GM12878 (cell line): ENCODE data around the gene AP5Z1. TPM values are rescaled to one million over a fixed set of nuclear protein-coding genes. Genes with fewer than 3 reads are reported as not detected.

Source experiments
- ASH2L ChIP-seq: fragments of 300-600, 200-600 bp; sonication (generic); IDR thresholded peaks from 2 replicates; pipeline ENCODE4 v1.6.1; 2017; ENCODE audit warnings: low read depth, mild to moderate bottlenecking, borderline replicate concordance
- EZH2 ChIP-seq: IDR thresholded peaks from 2 replicates; pipeline ENCODE4 v1.6.1; 2012; ENCODE audit warnings: low read depth, mild to moderate bottlenecking, control low read depth, inconsistent platforms, low read length, borderline replicate concordance; ENCODE audit not compliant: control insufficient read depth
- GABPA ChIP-seq: IDR thresholded peaks from 2 replicates; pipeline ENCODE4 v1.6.1; 2014; ENCODE audit warnings: antibody characterized with exemption, low read depth, mild to moderate bottlenecking, inconsistent platforms
- HDAC6 ChIP-seq: fragments of 200-600 bp; sonication (generic); IDR thresholded peaks from one replicate; pipeline ENCODE4 v1.8.0; 2017; ENCODE audit warnings: antibody characterized with exemption; ENCODE audit not compliant: unreplicated experiment
- HSF1 ChIP-seq: fragments of 150-350 bp; IDR thresholded peaks from 2 replicates; pipeline ENCODE4 v1.6.1; 2014; ENCODE audit warnings: mild to moderate bottlenecking, low read depth, low read length
- KLF5 ChIP-seq: fragments of 450-650 bp; IDR thresholded peaks from 2 replicates; pipeline ENCODE4 v1.6.1; 2014; ENCODE audit warnings: mild to moderate bottlenecking; ENCODE audit not compliant: partially characterized antibody
- NFYB ChIP-seq: IDR thresholded peaks from 2 replicates; pipeline ENCODE4 v1.6.1; 2011; ENCODE audit warnings: low read depth, mild to moderate bottlenecking, low read length, improper control_type of control experiment, moderate library complexity; ENCODE audit not compliant: insufficient read depth
- PKNOX1 ChIP-seq: fragments of 450-650 bp; IDR thresholded peaks from 2 replicates; pipeline ENCODE4 v1.6.1; 2016; ENCODE audit warnings: mild to moderate bottlenecking
- POU2F2 ChIP-seq: IDR thresholded peaks from 3 replicates; pipeline ENCODE4 v1.6.1; 2011; ENCODE audit warnings: low read depth, mild to moderate bottlenecking, low read length, borderline replicate concordance
- SREBF2 ChIP-seq: IDR thresholded peaks from 2 replicates; pipeline ENCODE4 v1.6.1; 2012; ENCODE audit warnings: mild to moderate bottlenecking, low read length
- TAF1 ChIP-seq: IDR thresholded peaks from 2 replicates; pipeline ENCODE4 v1.6.1; 2011; ENCODE audit warnings: mild to moderate bottlenecking, low read depth, low read length, borderline replicate concordance
- polyA plus RNA-seq, 11 experiments: library from polyadenylated mRNA; depleted of rRNA in 4 of 11; unstranded in 6 of 11; stranded (reverse) in 5 of 11; fragments of >200 nt; fragmentation: Nextera tagmentation in 4 of 11; fragmentation: Illumina TruSeq in 1 of 11; extraction: Ambion mirVana in 4 of 11; extraction: Trizol in 1 of 11; gene quantifications; 1 replicate in 1 of 11; 2 replicates in 10 of 11; pipeline versions ENCODE4 v1.2.1 to v1.2.3, GENCODE V29; 2011 to 2016; ENCODE audit warnings: inconsistent platforms in 2 of 11, missing spikeins in 2 of 11, low read depth in 1 of 11
- total RNA-seq, 4 experiments: library from RNA; depleted of rRNA in 3 of 4; stranded (reverse); fragments of >200 nt in 3 of 4; fragmentation: Illumina TruSeq in 1 of 4; extraction: Trizol in 1 of 4; gene quantifications; 2 replicates each; pipeline versions ENCODE4 v1.2.1 to v1.2.3, GENCODE V29; 2013 to 2021
- TF ChIP-seq, protein P1 (sequence below): fragments of 450-650 bp; formaldehyde crosslinking; IDR thresholded peaks from 2 replicates; pipeline ENCODE4 v1.5.0; 2022; ENCODE audit warnings: mild to moderate bottlenecking, missing genetic modification characterization
- TF ChIP-seq, protein P2 (sequence below): IDR thresholded peaks from 2 replicates; pipeline ENCODE4 v1.6.1; 2011; ENCODE audit warnings: borderline replicate concordance, low read depth, mild to moderate bottlenecking, moderate library complexity, low read length; ENCODE audit not compliant: insufficient read depth, poor library complexity, severe bottlenecking

Gene AP5Z1
- total and polyA plus RNA-seq, 10 of the 15 experiments (the other 5 are each of a cell fraction or from before 2014, with no cell fraction given): 0.37 to 43.4 (median 19.4) TPM

GRCh38 chr7:4730276-4730675 lies 45.1 kb upstream of the AP5Z1 start (continued):
- TF ChIP-seq, protein P1, sequence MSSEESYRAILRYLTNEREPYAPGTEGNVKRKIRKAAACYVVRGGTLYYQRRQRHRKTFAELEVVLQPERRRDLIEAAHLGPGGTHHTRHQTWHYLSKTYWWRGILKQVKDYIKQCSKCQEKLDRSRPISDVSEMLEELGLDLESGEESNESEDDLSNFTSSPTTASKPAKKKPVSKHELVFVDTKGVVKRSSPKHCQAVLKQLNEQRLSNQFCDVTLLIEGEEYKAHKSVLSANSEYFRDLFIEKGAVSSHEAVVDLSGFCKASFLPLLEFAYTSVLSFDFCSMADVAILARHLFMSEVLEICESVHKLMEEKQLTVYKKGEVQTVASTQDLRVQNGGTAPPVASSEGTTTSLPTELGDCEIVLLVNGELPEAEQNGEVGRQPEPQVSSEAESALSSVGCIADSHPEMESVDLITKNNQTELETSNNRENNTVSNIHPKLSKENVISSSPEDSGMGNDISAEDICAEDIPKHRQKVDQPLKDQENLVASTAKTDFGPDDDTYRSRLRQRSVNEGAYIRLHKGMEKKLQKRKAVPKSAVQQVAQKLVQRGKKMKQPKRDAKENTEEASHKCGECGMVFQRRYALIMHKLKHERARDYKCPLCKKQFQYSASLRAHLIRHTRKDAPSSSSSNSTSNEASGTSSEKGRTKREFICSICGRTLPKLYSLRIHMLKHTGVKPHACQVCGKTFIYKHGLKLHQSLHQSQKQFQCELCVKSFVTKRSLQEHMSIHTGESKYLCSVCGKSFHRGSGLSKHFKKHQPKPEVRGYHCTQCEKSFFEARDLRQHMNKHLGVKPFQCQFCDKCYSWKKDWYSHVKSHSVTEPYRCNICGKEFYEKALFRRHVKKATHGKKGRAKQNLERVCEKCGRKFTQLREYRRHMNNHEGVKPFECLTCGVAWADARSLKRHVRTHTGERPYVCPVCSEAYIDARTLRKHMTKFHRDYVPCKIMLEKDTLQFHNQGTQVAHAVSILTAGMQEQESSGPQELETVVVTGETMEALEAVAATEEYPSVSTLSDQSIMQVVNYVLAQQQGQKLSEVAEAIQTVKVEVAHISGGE: no peak
- TF ChIP-seq HSF1 (no peak), NFYB (no peak), GABPA (no peak), TAF1 (no peak), HDAC6 (no peak), EZH2 (no peak), POU2F2 (no peak), PKNOX1 (no peak), ASH2L (no peak), KLF5 (no peak), SREBF2 (no peak)
- TF ChIP-seq, protein P2, sequence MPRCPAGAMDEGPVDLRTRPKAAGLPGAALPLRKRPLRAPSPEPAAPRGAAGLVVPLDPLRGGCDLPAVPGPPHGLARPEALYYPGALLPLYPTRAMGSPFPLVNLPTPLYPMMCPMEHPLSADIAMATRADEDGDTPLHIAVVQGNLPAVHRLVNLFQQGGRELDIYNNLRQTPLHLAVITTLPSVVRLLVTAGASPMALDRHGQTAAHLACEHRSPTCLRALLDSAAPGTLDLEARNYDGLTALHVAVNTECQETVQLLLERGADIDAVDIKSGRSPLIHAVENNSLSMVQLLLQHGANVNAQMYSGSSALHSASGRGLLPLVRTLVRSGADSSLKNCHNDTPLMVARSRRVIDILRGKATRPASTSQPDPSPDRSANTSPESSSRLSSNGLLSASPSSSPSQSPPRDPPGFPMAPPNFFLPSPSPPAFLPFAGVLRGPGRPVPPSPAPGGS: no peak
